GM12892 (cell line): ENCODE measurements around the gene VPS25.

ENCODE experiments used
- POLR2A ChIP-seq: IDR thresholded peaks from 2 replicates; pipeline ENCODE4 v1.6.1; 2011; ENCODE audit warnings: low read depth, low read length, control low read depth
- POLR2AphosphoS5 ChIP-seq: IDR thresholded peaks from 2 replicates; pipeline ENCODE4 v1.6.1; 2011; ENCODE audit warnings: low read depth, low read length, control low read depth

DNA sequence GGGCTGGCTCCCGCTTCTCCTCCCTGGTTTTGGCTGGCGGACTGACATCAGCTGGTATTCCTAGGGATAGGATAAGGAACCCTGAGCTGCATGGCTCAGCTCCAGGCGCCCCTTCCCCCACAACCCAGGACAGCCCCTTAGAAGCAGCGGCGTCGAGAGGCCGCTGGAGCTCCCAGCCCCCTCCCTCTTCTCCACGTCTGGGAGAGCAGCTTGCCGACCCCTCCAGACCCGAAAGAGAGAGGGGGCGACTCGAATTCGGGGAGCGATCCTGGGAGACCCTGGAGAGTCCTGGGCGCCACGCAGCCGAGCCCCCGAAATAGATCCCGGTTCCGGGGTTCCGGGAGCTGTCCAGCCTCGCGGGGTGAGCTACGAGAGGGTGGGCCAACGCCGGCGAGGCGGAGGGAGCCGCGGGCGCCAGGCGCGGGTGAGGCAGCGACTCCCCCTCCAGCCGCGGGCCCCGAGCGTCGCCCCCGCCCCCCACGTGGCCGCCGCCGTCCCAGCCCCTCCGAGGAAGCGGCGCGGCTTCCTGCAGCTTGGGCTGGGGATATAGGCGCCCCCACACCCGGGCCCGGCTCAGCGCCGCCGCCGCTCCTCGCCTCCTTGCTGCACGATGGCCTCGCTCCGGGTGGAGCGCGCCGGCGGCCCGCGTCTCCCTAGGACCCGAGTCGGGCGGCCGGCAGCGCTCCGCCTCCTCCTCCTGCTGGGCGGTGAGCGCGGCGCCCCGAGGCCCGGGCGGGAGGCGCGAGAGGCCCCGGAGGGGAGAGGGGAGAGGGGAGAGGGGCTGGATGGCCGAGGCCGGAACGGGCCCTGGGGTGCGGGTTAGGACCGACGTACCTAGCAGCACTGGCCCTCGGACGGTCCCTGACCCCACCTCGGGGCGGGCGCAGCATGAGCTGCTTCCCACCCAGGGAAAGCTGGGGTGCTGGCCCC lies 12.3 kb upstream of the VPS25 start, which contains the start of gene RAMP2:
- no peak for TF ChIP-seq POLR2AphosphoS5
- no peak for TF ChIP-seq POLR2A
